ENCODE results near the gene ADAM22.

DNA sequence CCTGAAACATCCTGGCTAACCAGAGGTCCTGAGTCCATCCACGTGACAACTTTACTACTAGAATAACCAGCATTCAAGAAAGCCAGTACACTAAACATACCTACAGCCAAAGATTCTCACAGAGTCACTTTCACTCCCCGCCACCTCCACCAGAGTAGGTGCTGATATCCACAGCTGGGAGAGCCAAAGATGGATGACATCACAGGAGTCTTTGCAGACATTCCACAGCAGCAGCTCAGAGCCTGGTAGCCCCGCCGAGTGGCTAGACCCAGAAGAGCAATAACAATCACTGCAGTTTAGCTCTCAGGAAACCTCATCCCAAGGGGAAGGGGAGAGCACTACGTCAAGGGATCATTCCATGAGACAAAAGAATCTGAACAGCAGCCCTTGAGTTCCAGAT, 13.5 kb upstream of the ADAM22 start:
- TF ChIP-seq, protein P1, sequence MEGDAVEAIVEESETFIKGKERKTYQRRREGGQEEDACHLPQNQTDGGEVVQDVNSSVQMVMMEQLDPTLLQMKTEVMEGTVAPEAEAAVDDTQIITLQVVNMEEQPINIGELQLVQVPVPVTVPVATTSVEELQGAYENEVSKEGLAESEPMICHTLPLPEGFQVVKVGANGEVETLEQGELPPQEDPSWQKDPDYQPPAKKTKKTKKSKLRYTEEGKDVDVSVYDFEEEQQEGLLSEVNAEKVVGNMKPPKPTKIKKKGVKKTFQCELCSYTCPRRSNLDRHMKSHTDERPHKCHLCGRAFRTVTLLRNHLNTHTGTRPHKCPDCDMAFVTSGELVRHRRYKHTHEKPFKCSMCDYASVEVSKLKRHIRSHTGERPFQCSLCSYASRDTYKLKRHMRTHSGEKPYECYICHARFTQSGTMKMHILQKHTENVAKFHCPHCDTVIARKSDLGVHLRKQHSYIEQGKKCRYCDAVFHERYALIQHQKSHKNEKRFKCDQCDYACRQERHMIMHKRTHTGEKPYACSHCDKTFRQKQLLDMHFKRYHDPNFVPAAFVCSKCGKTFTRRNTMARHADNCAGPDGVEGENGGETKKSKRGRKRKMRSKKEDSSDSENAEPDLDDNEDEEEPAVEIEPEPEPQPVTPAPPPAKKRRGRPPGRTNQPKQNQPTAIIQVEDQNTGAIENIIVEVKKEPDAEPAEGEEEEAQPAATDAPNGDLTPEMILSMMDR (IDR thresholded peaks at IDR 0.05) = no peak
- no peak for TF ChIP-seq POLR2A (IDR thresholded peaks at IDR 0.05)
